DND-41 (cell line): ENCODE data around the gene ETNK2.

ENCODE experiments used
- EZH2 ChIP-seq: IDR thresholded peaks from 3 replicates; pipeline ENCODE4 v1.6.1; 2012; ENCODE audit warnings: borderline replicate concordance, low read depth, mild to moderate bottlenecking, moderate library complexity, low read length, inconsistent platforms; ENCODE audit not compliant: severe bottlenecking
- TF ChIP-seq, protein P1 (sequence below): IDR thresholded peaks from 2 replicates; pipeline ENCODE4 v1.5.1; 2012; ENCODE audit warnings: borderline replicate concordance, low read length, moderate library complexity, mild to moderate bottlenecking; ENCODE audit not compliant: poor library complexity, severe bottlenecking; ENCODE audit errors: extremely low read depth

DNA sequence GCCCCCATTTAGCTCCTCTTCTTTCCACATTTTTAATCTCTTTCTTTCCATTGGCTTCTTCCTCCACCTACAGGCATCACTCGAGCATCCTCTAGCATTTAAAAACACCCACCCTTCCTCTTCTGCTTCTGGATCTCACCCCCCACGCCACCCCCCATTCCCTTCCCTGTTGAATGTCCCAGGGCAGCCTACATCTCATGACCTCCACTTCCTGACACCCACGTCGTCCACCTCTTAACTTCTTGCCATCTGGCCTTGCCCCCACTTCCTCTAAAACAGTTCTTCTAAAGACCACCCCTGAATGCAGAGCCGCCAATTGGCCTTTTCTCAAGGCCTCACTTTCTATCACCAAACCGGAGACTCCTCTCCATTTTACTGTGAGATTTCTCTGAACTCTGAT lies 6.1 kb upstream of the ETNK2 start:
- TF ChIP-seq, protein P1, sequence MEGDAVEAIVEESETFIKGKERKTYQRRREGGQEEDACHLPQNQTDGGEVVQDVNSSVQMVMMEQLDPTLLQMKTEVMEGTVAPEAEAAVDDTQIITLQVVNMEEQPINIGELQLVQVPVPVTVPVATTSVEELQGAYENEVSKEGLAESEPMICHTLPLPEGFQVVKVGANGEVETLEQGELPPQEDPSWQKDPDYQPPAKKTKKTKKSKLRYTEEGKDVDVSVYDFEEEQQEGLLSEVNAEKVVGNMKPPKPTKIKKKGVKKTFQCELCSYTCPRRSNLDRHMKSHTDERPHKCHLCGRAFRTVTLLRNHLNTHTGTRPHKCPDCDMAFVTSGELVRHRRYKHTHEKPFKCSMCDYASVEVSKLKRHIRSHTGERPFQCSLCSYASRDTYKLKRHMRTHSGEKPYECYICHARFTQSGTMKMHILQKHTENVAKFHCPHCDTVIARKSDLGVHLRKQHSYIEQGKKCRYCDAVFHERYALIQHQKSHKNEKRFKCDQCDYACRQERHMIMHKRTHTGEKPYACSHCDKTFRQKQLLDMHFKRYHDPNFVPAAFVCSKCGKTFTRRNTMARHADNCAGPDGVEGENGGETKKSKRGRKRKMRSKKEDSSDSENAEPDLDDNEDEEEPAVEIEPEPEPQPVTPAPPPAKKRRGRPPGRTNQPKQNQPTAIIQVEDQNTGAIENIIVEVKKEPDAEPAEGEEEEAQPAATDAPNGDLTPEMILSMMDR, result no peak
- TF ChIP-seq EZH2, result no peak
